OCI-LY7 (cell line): ENCODE results near the gene SUPT3H. TPM values are rescaled to one million over a fixed set of nuclear protein-coding genes. Genes with fewer than 3 reads are reported as not detected.

Experiments
- BruUV-seq: library from RNA; stranded (reverse); fragments of 400-500 nt; replicated peaks from 2 replicates; lab custom pipeline; 2021; lab: Mats Ljungman, UMichigan
- CTCF ChIA-PET: fragments of 300-600 bp; sonication (Branson Sonifier 250); formaldehyde crosslinking; loops from one replicate; lab custom pipeline; 2022; ENCODE audit warnings: antibody characterized with exemption; ENCODE audit not compliant: unreplicated experiment; lab: Charles Lee
- POLR2A ChIA-PET: fragments of 300-600 bp; sonication (Branson Sonifier 250); formaldehyde crosslinking; loops from one replicate; lab custom pipeline; 2022; ENCODE audit warnings: antibody characterized with exemption; lab: Charles Lee
- DNase-seq: peaks from one replicate; pipeline ENCODE4 v3.0.0-alpha.2; 2015; ENCODE audit warnings: low spot score
- H2AFZ ChIP-seq: fragments of 200-600 bp; sonication (generic), shearing (Covaris generic); 2 replicates; pipeline ENCODE4 v1.6.1; 2014; ENCODE audit warnings: mild to moderate bottlenecking, antibody characterized with exemption, low read length, moderate library complexity
- H3K27ac ChIP-seq: fragments of 200-600 bp; sonication (generic); 2 replicates; pipeline ENCODE4 v1.5.1; 2014; ENCODE audit warnings: mixed run types, low read depth, mild to moderate bottlenecking, moderate library complexity, low read length, inconsistent platforms; ENCODE audit not compliant: poor library complexity, severe bottlenecking
- H3K36me3 ChIP-seq: fragments of 200-600 bp; sonication (generic); 2 replicates; pipeline ENCODE4 v1.6.1; 2014; ENCODE audit warnings: mild to moderate bottlenecking, antibody characterized with exemption, low read length, moderate library complexity, mixed read lengths; ENCODE audit not compliant: insufficient read depth
- H3K4me1 ChIP-seq: fragments of 200-600 bp; sonication (generic); 2 replicates; pipeline ENCODE4 v1.5.1; 2014; ENCODE audit warnings: mild to moderate bottlenecking, low read length; ENCODE audit not compliant: insufficient read depth, poor library complexity, severe bottlenecking
- H3K4me2 ChIP-seq: fragments of 200-600 bp; sonication (generic); 2 replicates; pipeline ENCODE4 v1.6.1; 2014; ENCODE audit warnings: mild to moderate bottlenecking, low read length
- H3K4me3 ChIP-seq: fragments of 200-600 bp; sonication (generic); 2 replicates; pipeline ENCODE4 v1.5.1; 2014; ENCODE audit warnings: mild to moderate bottlenecking, low read depth, low read length; ENCODE audit not compliant: poor library complexity, severe bottlenecking
- H3K79me2 ChIP-seq: fragments of 200-600 bp; sonication (generic); 2 replicates; pipeline ENCODE4 v1.6.1; 2016; ENCODE audit warnings: low read depth, mild to moderate bottlenecking, low read length, moderate library complexity, mixed read lengths; ENCODE audit not compliant: insufficient read depth
- H3K9me2 ChIP-seq: fragments of 200-600 bp; sonication (generic); 2 replicates; pipeline ENCODE4 v1.6.1; 2016; ENCODE audit warnings: mild to moderate bottlenecking, low read length, mixed read lengths; ENCODE audit not compliant: insufficient read depth
- H3K9me3 ChIP-seq: fragments of 200-600 bp; sonication (generic); 2 replicates; pipeline ENCODE4 v1.6.1; 2014; ENCODE audit warnings: mild to moderate bottlenecking, mixed run types, low read length, mixed read lengths
- H4K20me1 ChIP-seq: fragments of 200-600 bp; sonication (generic); 2 replicates; pipeline ENCODE4 v1.6.1; 2014; ENCODE audit warnings: mild to moderate bottlenecking, antibody characterized with exemption, low read length, moderate library complexity, mixed read lengths; ENCODE audit not compliant: insufficient read depth
- CTCF ChIP-seq: fragments of 200-600 bp; sonication (generic); conservative IDR thresholded peaks from 2 replicates; pipeline ENCODE4 v1.5.1; 2014; ENCODE audit warnings: mild to moderate bottlenecking, antibody characterized with exemption, low read length, moderate library complexity, mixed read lengths
- EZH2phosphoT487 ChIP-seq: fragments of 200-600 bp; sonication (generic); IDR thresholded peaks from 2 replicates; pipeline ENCODE4 v1.6.1; 2018; ENCODE audit warnings: low read depth, borderline replicate concordance, mild to moderate bottlenecking, mixed run types, antibody characterized with exemption, low read length, moderate library complexity, mixed read lengths
- intact Hi-C: fragments of 100-400 bp; cut with micrococcal nuclease; formaldehyde crosslinking; loops from one replicate; pipeline ENCODE4 v1.10.0; 2022; ENCODE audit not compliant: unreplicated experiment
- total RNA-seq, 2 experiments: library from RNA; depleted of rRNA in 1 of 2; stranded (reverse); fragments of >200 nt in 1 of 2; shearing (Covaris generic) in 1 of 2; gene quantifications; 2 replicates each; pipeline ENCODE4 v1.2.3, GENCODE V29; 2014 to 2022

Gene SUPT3H
- total RNA-seq, 2 experiments from 2014 or later: 1.1 to 7.1 TPM

GRCh38 chr6:44782892-44783291 is 594.8 kb downstream of the SUPT3H start:
- no peaks in the 10 kb centered on the region for H3K79me2 ChIP-seq
- intact Hi-C loops: no loop called here
- no peak for DNase-seq
- no peaks in the 10 kb centered on the region for H3K36me3 ChIP-seq
- TF ChIP-seq CTCF (no peak), EZH2phosphoT487 (no peak)
- H3K4me2 ChIP-seq: no peak overlapping the region
- no peaks in the 10 kb centered on the region for H3K4me1 ChIP-seq
- no peak overlapping the region for H3K4me3 ChIP-seq
- BruUV-seq: no TSS peak
- no peaks in the 10 kb centered on the region for H3K9me2 ChIP-seq
- H4K20me1 ChIP-seq: no peaks in the 10 kb centered on the region
- no peak overlapping the region for H3K27ac ChIP-seq
- no peaks in the 10 kb centered on the region for H3K9me3 ChIP-seq
- ChIA-PET POLR2A (no interaction called here), CTCF (no interaction called here)
- H2AFZ ChIP-seq: no peak overlapping the region

- CTCF ChIA-PET: no interaction called here
- POLR2A ChIA-PET: no interaction called here
Observed at GRCh38 chr6:44781912-44782597, 595.7 kb downstream of the SUPT3H start.

More at GRCh38 chr6:44781912-44782597, 595.7 kb downstream of the SUPT3H start:
- Histone ChIP-seq H4K20me1 (no peaks in the 10 kb centered on the region), H2AFZ (no peak overlapping the region), H3K27ac (no peak overlapping the region), H3K4me3 (no peak overlapping the region), H3K4me1 (no peaks in the 10 kb centered on the region), H3K4me2 (no peak overlapping the region), H3K9me2 (no peaks in the 10 kb centered on the region), H3K36me3 (no peaks in the 10 kb centered on the region), H3K9me3 (no peaks in the 10 kb centered on the region), H3K79me2 (no peaks in the 10 kb centered on the region)
- intact Hi-C loops: no loop called here
- BruUV-seq: no TSS peak
- TF ChIP-seq EZH2phosphoT487: no peak
- TF ChIP-seq CTCF: no peak
- DNase-seq: no peak
